Measurements from ENCODE around the gene RPS2.
A peak's percentile ranks its signal among the peaks of the same experiment; 100 is the strongest.
"Not testable (repeated sequence)": the region's sequence is repeated elsewhere in the genome, so short reads cannot be mapped to it uniquely, and the experiment has no call there.

Gene RPS2

GRCh38 chr16:1964506-1965395 lies at the start of gene RPS2:
TSS of gene RPS2 (minus strand) at chr16:1964826. CDS start at chr16:1964625, 201 bp downstream.
- DNase-seq, result peak; percentile 99
- Mint-ChIP-seq H3K9me3 (no peaks in the 10 kb centered on the region), H3K27ac (peak within 1 kb of the TSS; percentile 94), H3K27me3 (no peaks in the 10 kb centered on the region), H3K4me1 (ENCODE audit: low read depth) (peaks cover 37% of the 10 kb centered on the region), H3K4me3 (peak within 1 kb of the TSS; percentile 87), H3K36me3 (ENCODE audit: low read depth) (peaks cover 77% of the 10 kb centered on the region)

GRCh38 chr16:2013527-2013926 lies 48.9 kb upstream of the RPS2 start:
- Mint-ChIP-seq H3K36me3 (ENCODE audit: low read depth) (peaks cover 13% of the 10 kb centered on the region), H3K9me3 (no peaks in the 10 kb centered on the region), H3K4me1 (ENCODE audit: low read depth) (peaks cover 10% of the 10 kb centered on the region), H3K4me3 (no peak overlapping the region), H3K27ac (no peak overlapping the region), H3K27me3 (peaks cover 2% of the 10 kb centered on the region)
- no peak for DNase-seq

- peaks cover 28% of the 10 kb centered on the region for H3K4me1 Mint-ChIP-seq (ENCODE audit: low read depth)
- peaks cover 31% of the 10 kb centered on the region for H3K36me3 Mint-ChIP-seq (ENCODE audit: low read depth)
- not testable (repeated sequence) for H3K9me3 Mint-ChIP-seq, DNase-seq, H3K27ac Mint-ChIP-seq, H3K27me3 Mint-ChIP-seq
- peak overlapping the region; percentile 35 for H3K4me3 Mint-ChIP-seq
Measured at GRCh38 chr16:2011726-2012125, 47.1 kb upstream of the RPS2 start.

- Mint-ChIP-seq H3K27me3 (no peaks in the 10 kb centered on the region), H3K4me1 (ENCODE audit: low read depth) (peaks cover 44% of the 10 kb centered on the region), H3K36me3 (ENCODE audit: low read depth) (peaks cover 48% of the 10 kb centered on the region), H3K27ac (peak within 1 kb of the TSS; percentile 94), H3K4me3 (peak within 1 kb of the TSS; percentile 91), H3K9me3 (no peaks in the 10 kb centered on the region)
- DNase-seq, result peak; percentile 87
Measured at GRCh38 chr16:2009791-2010510, 45.3 kb upstream of the RPS2 start, which contains the start of gene ZNF598. TSS of gene ZNF598 (minus strand) at chr16:2009821.

- Mint-ChIP-seq H3K27ac (peak overlapping the region; percentile 93), H3K4me1 (ENCODE audit: low read depth) (peaks cover 50% of the 10 kb centered on the region), H3K36me3 (ENCODE audit: low read depth) (peaks cover 54% of the 10 kb centered on the region), H3K4me3 (peak overlapping the region; percentile 90), H3K9me3 (no peaks in the 10 kb centered on the region), H3K27me3 (no peaks in the 10 kb centered on the region)
- DNase-seq, result peak; percentile 60
Measured at GRCh38 chr16:2009164-2009711, 44.6 kb upstream of the RPS2 start.

- Mint-ChIP-seq H3K27ac (peak overlapping the region; percentile 93), H3K4me1 (ENCODE audit: low read depth) (peaks cover 54% of the 10 kb centered on the region), H3K4me3 (peak overlapping the region; percentile 90), H3K27me3 (no peaks in the 10 kb centered on the region), H3K9me3 (no peaks in the 10 kb centered on the region), H3K36me3 (ENCODE audit: low read depth) (peaks cover 55% of the 10 kb centered on the region)
- peak; percentile 62 for DNase-seq
Measured at GRCh38 chr16:2008631-2009163, 44.1 kb upstream of the RPS2 start.

- H3K4me3 Mint-ChIP-seq, result peak overlapping the region; percentile 90
- peaks cover 60% of the 10 kb centered on the region for H3K36me3 Mint-ChIP-seq (ENCODE audit: low read depth)
- DNase-seq, result no peak
- no peaks in the 10 kb centered on the region for H3K9me3 Mint-ChIP-seq
- peaks cover 54% of the 10 kb centered on the region for H3K4me1 Mint-ChIP-seq (ENCODE audit: low read depth)
- no peaks in the 10 kb centered on the region for H3K27me3 Mint-ChIP-seq
- H3K27ac Mint-ChIP-seq, result peak overlapping the region; percentile 93
Measured at GRCh38 chr16:2008009-2008526, 43.4 kb upstream of the RPS2 start.

GRCh38 chr16:2007081-2007836 lies 42.6 kb upstream of the RPS2 start:
- H3K9me3 Mint-ChIP-seq, result no peaks in the 10 kb centered on the region
- H3K4me3 Mint-ChIP-seq, result peak overlapping the region; percentile 90
- no peak for DNase-seq
- no peaks in the 10 kb centered on the region for H3K27me3 Mint-ChIP-seq
- H3K27ac Mint-ChIP-seq, result peak overlapping the region; percentile 93
- H3K4me1 Mint-ChIP-seq (ENCODE audit: low read depth), result peaks cover 54% of the 10 kb centered on the region
- H3K36me3 Mint-ChIP-seq (ENCODE audit: low read depth), result peaks cover 65% of the 10 kb centered on the region

- H3K27ac Mint-ChIP-seq, result peak overlapping the region; percentile 81
- peak overlapping the region; percentile 54 for H3K4me3 Mint-ChIP-seq
- no peaks in the 10 kb centered on the region for H3K9me3 Mint-ChIP-seq
- H3K4me1 Mint-ChIP-seq (ENCODE audit: low read depth), result peaks cover 52% of the 10 kb centered on the region
- H3K27me3 Mint-ChIP-seq, result no peaks in the 10 kb centered on the region
- DNase-seq, result no peak
- peaks cover 73% of the 10 kb centered on the region for H3K36me3 Mint-ChIP-seq (ENCODE audit: low read depth)
Measured at GRCh38 chr16:2006317-2006716, 41.7 kb upstream of the RPS2 start.

- no peaks in the 10 kb centered on the region for H3K27me3 Mint-ChIP-seq
- peaks cover 52% of the 10 kb centered on the region for H3K4me1 Mint-ChIP-seq (ENCODE audit: low read depth)
- H3K9me3 Mint-ChIP-seq, result no peaks in the 10 kb centered on the region
- peak overlapping the region; percentile 44 for H3K27ac Mint-ChIP-seq
- peak overlapping the region; percentile 54 for H3K4me3 Mint-ChIP-seq
- no peak for DNase-seq
- peaks cover 80% of the 10 kb centered on the region for H3K36me3 Mint-ChIP-seq (ENCODE audit: low read depth)
Measured at GRCh38 chr16:2005646-2006045, 41.0 kb upstream of the RPS2 start.

- no peak for DNase-seq
- H3K27ac Mint-ChIP-seq, result no peak overlapping the region
- H3K4me3 Mint-ChIP-seq, result no peak overlapping the region
- no peaks in the 10 kb centered on the region for H3K27me3 Mint-ChIP-seq
- H3K9me3 Mint-ChIP-seq, result no peaks in the 10 kb centered on the region
- H3K36me3 Mint-ChIP-seq (ENCODE audit: low read depth), result peaks cover 81% of the 10 kb centered on the region
- H3K4me1 Mint-ChIP-seq (ENCODE audit: low read depth), result peaks cover 47% of the 10 kb centered on the region
Measured at GRCh38 chr16:2004795-2005517, 40.3 kb upstream of the RPS2 start.

GRCh38 chr16:2003827-2004641 lies 39.4 kb upstream of the RPS2 start:
- Mint-ChIP-seq H3K27me3 (no peaks in the 10 kb centered on the region), H3K9me3 (no peaks in the 10 kb centered on the region), H3K4me1 (ENCODE audit: low read depth) (peaks cover 47% of the 10 kb centered on the region), H3K4me3 (no peak overlapping the region), H3K36me3 (ENCODE audit: low read depth) (peaks cover 86% of the 10 kb centered on the region), H3K27ac (peak overlapping the region; percentile 26)
- DNase-seq, result peak; percentile 91

Data from activated T-cell treated with anti-CD3 and anti-CD28 coated beads, Interleukin-2, amount 50 U/mL, for 24 hours (primary cell).